Gastrocnemius medialis (tissue), 4 donors: Measurements from ENCODE around the gene PATE1. TPM values are rescaled to one million over a fixed set of nuclear protein-coding genes. Genes with fewer than 3 reads are reported as not detected.

Experiments
- total RNA-seq, 4 donors: library from RNA; depleted of rRNA; stranded (reverse); fragments of >200 nt; gene quantifications; one replicate each; pipeline versions ENCODE4 v1.1.0 to v1.2.3, GENCODE V29; 2016

The PATE1 gene
- total RNA-seq, 4 donors from 2014 or later = not detected

Other genes starting within 250 kb of the PATE1 start
- 100 to 1,000 TPM in 3 of 4 donors, 10 to 100 TPM in 1; 88.9 to 140 (median 127) TPM for gene EI24, start 176.8 kb upstream of the PATE1 start, total RNA-seq
- gene STT3A, start 153.4 kb upstream of the PATE1 start, total RNA-seq = 10 to 100 TPM; 31.5 to 34.6 (median 32.9) TPM
- under 1 TPM in 2 of 4 donors, not detected in 2; 0.42 to 0.56 TPM for gene CHEK1, start 121.1 kb upstream of the PATE1 start, total RNA-seq
- not detected for gene ACRV1, start 65.4 kb upstream of the PATE1 start, total RNA-seq
- not detected for gene PATE2, start 32.5 kb downstream of the PATE1 start, total RNA-seq
- not detected for gene PATE3, start 41.8 kb downstream of the PATE1 start, total RNA-seq
- not detected for gene PATE4, start 87.0 kb downstream of the PATE1 start, total RNA-seq
- 1 to 10 TPM in 3 of 4 donors, under 1 TPM in 1; 0.56 to 3.9 (median 1.9) TPM for gene HYLS1, start 141.4 kb downstream of the PATE1 start, total RNA-seq
- 10 to 100 TPM in 3 of 4 donors, 1 to 10 TPM in 1; 7.0 to 13.5 (median 11.7) TPM for gene PUS3, start 156.9 kb downstream of the PATE1 start, total RNA-seq
- not detected for gene DDX25, start 158.2 kb downstream of the PATE1 start, total RNA-seq
- under 1 TPM in 1 of 4 donors, not detected in 3; 0.10 TPM for gene VSIG10L2, start 199.8 kb downstream of the PATE1 start, total RNA-seq